PC-9 (cell line): ENCODE results near the gene TAGAP. TPM values are rescaled to one million over a fixed set of nuclear protein-coding genes. Genes with fewer than 3 reads are reported as not detected.
"Not testable (repeated sequence)": the region's sequence is repeated elsewhere in the genome, so short reads cannot be mapped to it uniquely, and the experiment has no call there.

Experiments
- BruUV-seq: library from RNA; stranded (reverse); fragments of 400-500 nt; replicated peaks from 2 replicates; lab custom pipeline; 2021; lab: Mats Ljungman, UMichigan
- CTCF ChIA-PET: fragments of 300-600 bp; sonication (Branson Sonifier 250); formaldehyde crosslinking; loops from one replicate; lab custom pipeline; 2022; ENCODE audit warnings: antibody characterized with exemption; lab: Charles Lee
- POLR2A ChIA-PET: fragments of 300-600 bp; sonication (Branson Sonifier 250); formaldehyde crosslinking; loops from one replicate; lab custom pipeline; 2022; ENCODE audit warnings: antibody characterized with exemption; ENCODE audit not compliant: unreplicated experiment; lab: Charles Lee
- DNase-seq, 2 experiments: peaks; one replicate each; pipeline versions ENCODE4 v3.0.0 to v3.0.0-alpha.2; 2015 to 2022; ENCODE audit warnings: mixed read lengths in 1 of 2
- H2AFZ ChIP-seq: fragments of 200-600 bp; sonication (generic); 2 replicates; pipeline ENCODE4 v1.8.1; 2017; ENCODE audit warnings: antibody characterized with exemption
- H3F3A ChIP-seq: fragments of 200-600 bp; sonication (generic); 2 replicates; pipeline ENCODE4 v1.8.1; 2017; ENCODE audit warnings: antibody characterized with exemption, mild to moderate bottlenecking, low read depth; ENCODE audit not compliant: insufficient read depth
- H3K27ac ChIP-seq: fragments of 200-600 bp; sonication (generic); 2 replicates; pipeline ENCODE4 v1.6.1; 2016; ENCODE audit warnings: mixed run types
- H3K27me3 ChIP-seq: fragments of 200-600 bp; sonication (generic); 2 replicates; pipeline ENCODE4 v1.6.1; 2016; ENCODE audit warnings: low read depth, mixed run types; ENCODE audit not compliant: insufficient read depth
- H3K36me3 ChIP-seq: fragments of 200-600 bp; sonication (generic); 2 replicates; pipeline ENCODE4 v1.6.1; 2016; ENCODE audit warnings: low read depth, mixed run types
- H3K4me1 ChIP-seq: fragments of 200-600 bp; sonication (generic); replicated peaks from 2 replicates; pipeline ENCODE4 v1.6.1; 2016; ENCODE audit warnings: mixed run types; ENCODE audit not compliant: insufficient read depth
- H3K4me2 ChIP-seq: fragments of 200-600 bp; sonication (generic); 2 replicates; pipeline ENCODE4 v1.6.1; 2017; ENCODE audit warnings: mixed run types
- H3K4me3 ChIP-seq: fragments of 200-600 bp; sonication (generic); 2 replicates; pipeline ENCODE4 v1.6.1; 2016; ENCODE audit warnings: mixed run types
- H3K79me2 ChIP-seq: fragments of 200-600 bp; sonication (generic); 2 replicates; pipeline ENCODE4 v1.6.1; 2017; ENCODE audit warnings: low read depth, mixed run types
- H3K9me2 ChIP-seq: fragments of 200-600 bp; sonication (generic); 2 replicates; pipeline ENCODE4 v1.8.1; 2017; ENCODE audit warnings: mild to moderate bottlenecking; ENCODE audit not compliant: insufficient read depth
- H3K9me3 ChIP-seq: fragments of 200-600 bp; sonication (generic); 2 replicates; pipeline ENCODE4 v1.8.1; 2016; ENCODE audit warnings: low read depth; ENCODE audit not compliant: insufficient read depth
- H4K20me1 ChIP-seq: fragments of 200-600 bp; sonication (generic); 2 replicates; pipeline ENCODE4 v1.8.1; 2017; ENCODE audit not compliant: insufficient read depth
- CTCF ChIP-seq: fragments of 200-600 bp; sonication (generic); conservative IDR thresholded peaks from 2 replicates; pipeline ENCODE4 v1.6.1; 2017; ENCODE audit warnings: mixed run types, antibody characterized with exemption, mild to moderate bottlenecking, moderate library complexity
- EZH2 ChIP-seq: fragments of 200-600 bp; sonication (generic); IDR thresholded peaks from 2 replicates; pipeline ENCODE4 v1.8.0; 2017; ENCODE audit warnings: antibody characterized with exemption, low read depth
- intact Hi-C: fragments of 100-400 bp; cut with micrococcal nuclease; formaldehyde crosslinking; loops from one replicate; pipeline ENCODE4 v1.10.0; 2022; ENCODE audit not compliant: unreplicated experiment
- total RNA-seq: library from RNA; stranded (reverse); gene quantifications from 2 replicates; pipeline ENCODE4 v1.2.3, GENCODE V29; 2021

TAGAP gene
- total RNA-seq, 1 experiment from 2014 or later = not detected

GRCh38 chr6:158991017-158991723 lies 53.6 kb downstream of the TAGAP start:
- no peak overlapping the region for H3K4me2 ChIP-seq
- H3K4me1 ChIP-seq = peaks cover 17% of the 10 kb centered on the region
- BruUV-seq = no TSS peak
- POLR2A ChIA-PET = interaction anchor here (0.5 kb wide), 1 partner anchor 292 kb away, joined by 4 read pairs; no protein-coding TSS in a partner anchor
- H2AFZ ChIP-seq = no peak overlapping the region
- no peak overlapping the region for H3K4me3 ChIP-seq
- no peaks in the 10 kb centered on the region for H3K27me3 ChIP-seq
- no peak overlapping the region for H3K27ac ChIP-seq
- no peaks in the 10 kb centered on the region for H4K20me1 ChIP-seq
- peaks cover 13% of the 10 kb centered on the region for H3K79me2 ChIP-seq
- H3K36me3 ChIP-seq = peaks cover 19% of the 10 kb centered on the region
- no peak for DNase-seq
- H3F3A ChIP-seq = peaks cover 5% of the 10 kb centered on the region; the same call in 1 of the 2 replicates
- CTCF ChIA-PET = no interaction called here
- TF ChIP-seq CTCF (no peak), EZH2 (no peak)
- H3K9me3 ChIP-seq = peaks cover 26% of the 10 kb centered on the region
- intact Hi-C loops = no loop called here
- no peaks in the 10 kb centered on the region for H3K9me2 ChIP-seq

- H3K79me2 ChIP-seq, BruUV-seq, DNase-seq, H3K4me3 ChIP-seq, H3K9me2 ChIP-seq, H4K20me1 ChIP-seq, POLR2A ChIA-PET, H3K27me3 ChIP-seq, H3F3A ChIP-seq, H3K4me1 ChIP-seq, CTCF ChIA-PET, H3K27ac ChIP-seq, H2AFZ ChIP-seq, H3K4me2 ChIP-seq, intact Hi-C loops: not testable (repeated sequence)
- Histone ChIP-seq H3K9me3 (peaks cover 19% of the 10 kb centered on the region; the same call in 1 of the 2 replicates), H3K36me3 (peaks cover 10% of the 10 kb centered on the region)
These were observed 55.1 kb downstream of the TAGAP start for GRCh38 chr6:158989711-158990110.

GRCh38 chr6:158988477-158988876 lies 56.3 kb downstream of the TAGAP start:
- no TSS peak for BruUV-seq
- Histone ChIP-seq H3F3A (no peaks in the 10 kb centered on the region), H3K4me3 (no peak overlapping the region), H3K9me3 (peaks cover 16% of the 10 kb centered on the region; the same call in 1 of the 2 replicates), H3K79me2 (no peaks in the 10 kb centered on the region), H3K27me3 (no peaks in the 10 kb centered on the region), H2AFZ (no peak overlapping the region), H3K9me2 (no peaks in the 10 kb centered on the region), H4K20me1 (no peaks in the 10 kb centered on the region), H3K4me2 (no peak overlapping the region), H3K4me1 (no peaks in the 10 kb centered on the region), H3K36me3 (peaks cover 10% of the 10 kb centered on the region), H3K27ac (no peak overlapping the region)
- DNase-seq = no peak
- TF ChIP-seq CTCF (no peak), EZH2 (no peak)
- POLR2A ChIA-PET = no interaction called here
- CTCF ChIA-PET = no interaction called here
- intact Hi-C loops = no loop called here
